Activated CD4-positive, alpha-beta T cell treated with anti-CD3 and anti-CD28 coated beads, Interleukin-10, Interleukin-2, amounts not matched to agents 100 ng/mL and 50 ng/mL, durations not matched to agents 16 hours and 8 hours (primary cell): ENCODE data around the gene NACC2.
"Not testable (repeated sequence)": the region's sequence is repeated elsewhere in the genome, so short reads cannot be mapped to it uniquely, and the experiment has no call there.

Source experiments
- DNase-seq: peaks from one replicate; pipeline ENCODE4 v3.0.0-alpha.2; 2020

NACC2 gene

GRCh38 chr9:135971111-135971766, 123.8 kb downstream of the NACC2 start:
- no peak for DNase-seq

GRCh38 chr9:135970128-135970815, 124.8 kb downstream of the NACC2 start:
- DNase-seq: no peak

GRCh38 chr9:135969064-135969683, 125.9 kb downstream of the NACC2 start:
- DNase-seq: no peak

GRCh38 chr9:135968601-135969000, 126.5 kb downstream of the NACC2 start:
- DNase-seq: no peak

- DNase-seq: no peak
These were observed 127.0 kb downstream of the NACC2 start for GRCh38 chr9:135968083-135968476.

- not testable (repeated sequence) for DNase-seq
These were observed 128.2 kb downstream of the NACC2 start for GRCh38 chr9:135966916-135967260.

- no peak for DNase-seq
These were observed 129.8 kb downstream of the NACC2 start for GRCh38 chr9:135965124-135965756.

GRCh38 chr9:135963938-135964337, 131.2 kb downstream of the NACC2 start:
- DNase-seq: no peak

- no peak for DNase-seq
These were observed 131.8 kb downstream of the NACC2 start for GRCh38 chr9:135963338-135963737.

GRCh38 chr9:135962696-135963307, 132.3 kb downstream of the NACC2 start:
- DNase-seq: no peak

GRCh38 chr9:135961811-135962695, 133.0 kb downstream of the NACC2 start:
- DNase-seq: no peak

- peak; percentile 97 for DNase-seq
These were observed 133.8 kb downstream of the NACC2 start, which contains the start of gene UBAC1 for GRCh38 chr9:135961277-135961715. Gene UBAC1, minus strand, starts transcription at chr9:135961373. Its CDS starts 211 bp downstream, at chr9:135961162.

- no peak for DNase-seq
These were observed 134.4 kb downstream of the NACC2 start for GRCh38 chr9:135960411-135961276.

- DNase-seq: no peak
These were observed 135.3 kb downstream of the NACC2 start for GRCh38 chr9:135959814-135960213.

GRCh38 chr9:135958485-135958884, 136.6 kb downstream of the NACC2 start:
- no peak for DNase-seq

GRCh38 chr9:135957431-135957830, 137.7 kb downstream of the NACC2 start:
- DNase-seq: no peak

GRCh38 chr9:135956802-135957174, 138.3 kb downstream of the NACC2 start:
- no peak for DNase-seq
